Astrocyte of the cerebellum (primary cell): Measurements from ENCODE around the gene SDK2.

Experiments
- DNase-seq: peaks from one replicate; pipeline ENCODE4 v3.0.0-alpha.2; 2011; ENCODE audit warnings: low read depth
- H3K4me3 ChIP-seq: 2 replicates; pipeline ENCODE4 v1.5.1; 2011; ENCODE audit warnings: mild to moderate bottlenecking, low read depth, low read length, moderate library complexity
- CTCF ChIP-seq: IDR thresholded peaks from 2 replicates; pipeline ENCODE4 v1.5.1; 2012; ENCODE audit warnings: low read length, low read depth, moderate library complexity, mild to moderate bottlenecking; ENCODE audit errors: missing control alignments
- in situ Hi-C: cut with HindIII; loops from 2 replicates; pipeline ENCODE4 v1.10.0; 2017; ENCODE audit warnings: low sequenced_read_pairs

The SDK2 gene

GRCh38 chr17:73436954-73437353 lies 207.3 kb downstream of the SDK2 start:
- no peak overlapping the region for H3K4me3 ChIP-seq
- TF ChIP-seq CTCF: no peak
- in situ Hi-C loops: no loop called here
- DNase-seq: no peak

DNA sequence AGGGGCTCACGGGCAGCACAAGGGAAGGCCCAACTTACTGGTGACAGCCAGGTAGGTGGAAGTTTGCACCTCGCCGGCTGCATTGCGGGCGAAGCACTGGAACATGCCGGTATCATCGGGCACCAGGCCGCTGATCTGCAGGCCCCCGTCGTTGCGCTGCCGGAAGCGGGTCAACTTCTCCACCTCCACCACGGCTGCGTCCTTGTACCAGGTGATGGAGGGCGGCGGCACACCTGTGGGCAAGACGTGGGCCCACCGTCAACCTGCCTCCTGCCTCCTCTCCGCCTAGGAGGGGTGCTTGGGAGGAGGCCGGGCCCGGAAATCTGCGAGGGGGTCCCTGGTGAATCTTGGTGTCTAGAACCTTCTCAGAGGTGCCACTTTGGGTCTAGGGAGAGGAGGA lies 208.8 kb downstream of the SDK2 start:
- DNase-seq: no peak
- no peak for TF ChIP-seq CTCF
- in situ Hi-C loops: no loop called here
- H3K4me3 ChIP-seq: no peak overlapping the region

DNA sequence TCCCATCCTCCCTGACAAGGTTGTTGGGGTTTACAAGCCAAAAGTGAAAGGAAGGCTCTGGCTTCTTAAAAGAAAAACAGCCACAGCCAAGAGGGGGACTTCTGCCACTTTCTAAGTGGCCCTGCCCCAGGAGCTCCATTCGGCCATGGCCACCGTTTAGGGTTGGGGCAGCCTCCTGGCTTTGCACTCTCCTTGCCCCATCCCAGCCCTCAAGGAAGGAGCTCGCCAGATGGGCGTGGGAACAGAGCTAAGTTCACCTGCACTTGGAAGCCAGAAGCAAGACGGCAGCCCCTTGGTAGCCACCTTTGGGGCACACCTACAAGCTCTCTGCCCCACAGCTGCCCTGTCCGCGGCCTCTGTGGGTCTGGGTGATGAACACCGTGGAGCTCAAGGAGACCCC lies 210.1 kb downstream of the SDK2 start:
- in situ Hi-C loops: no loop called here

DNA sequence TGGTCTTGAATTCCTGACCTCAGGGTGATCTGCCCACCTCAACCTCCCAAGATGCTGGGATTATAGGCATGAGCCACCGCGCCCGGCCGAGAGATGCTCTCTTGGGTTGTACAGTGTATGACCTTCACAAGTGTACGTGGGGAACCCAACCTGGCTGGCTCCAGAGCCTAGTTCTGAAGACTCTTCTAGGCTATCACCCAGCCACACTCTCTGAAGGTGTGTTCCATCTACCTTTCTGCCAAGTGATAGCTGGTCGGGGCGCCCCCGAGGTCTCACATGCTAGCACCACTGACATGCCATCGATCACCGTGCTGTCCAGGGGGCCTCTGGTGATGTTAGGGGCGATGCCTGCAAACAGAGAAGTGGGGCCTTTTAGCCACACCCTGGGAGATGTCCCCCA lies 210.7 kb downstream of the SDK2 start:
- in situ Hi-C loops: no loop called here
- H3K4me3 ChIP-seq: no peak overlapping the region
- DNase-seq: no peak
- TF ChIP-seq CTCF: no peak

More for the DNA sequence above, 210.1 kb downstream of the SDK2 start:
- no peak overlapping the region for H3K4me3 ChIP-seq
- TF ChIP-seq CTCF: no peak
- no peak for DNase-seq

- TF ChIP-seq CTCF: no peak
- DNase-seq: no peak
- no peak overlapping the region for H3K4me3 ChIP-seq
- in situ Hi-C loops: no loop called here
Measured at GRCh38 chr17:73432624-73433190, 211.5 kb downstream of the SDK2 start.

- no peak for TF ChIP-seq CTCF
- DNase-seq: no peak
Measured at GRCh38 chr17:73431401-73432205, 212.6 kb downstream of the SDK2 start.

More at GRCh38 chr17:73431401-73432205, 212.6 kb downstream of the SDK2 start:
- in situ Hi-C loops: no loop called here
- no peak overlapping the region for H3K4me3 ChIP-seq
